K562 (cell line): ENCODE measurements around the gene PARD3B. TPM values are rescaled to one million over a fixed set of nuclear protein-coding genes. Genes with fewer than 3 reads are reported as not detected.

ENCODE experiments used
- ARNT ChIP-seq, 2 experiments: fragments of 450-650 bp; IDR thresholded peaks; 2 replicates each; pipeline ENCODE4 v1.6.1; 2016; ENCODE audit warnings: mild to moderate bottlenecking in 1 of 2
- CAMTA2 ChIP-seq: fragments of 250-450 bp; sonication (Bioruptor Pico); conservative IDR thresholded peaks from 2 replicates; pipeline ENCODE4 v1.5.1; 2022
- CEBPZ ChIP-seq: fragments of 150-350 bp; IDR thresholded peaks from 2 replicates; pipeline ENCODE4 v1.6.1; 2014; ENCODE audit warnings: low read depth, mild to moderate bottlenecking, low read length, borderline replicate concordance
- CTCF ChIP-seq, 3 experiments: IDR thresholded peaks in 2 of 3; conservative IDR thresholded peaks in 1 of 3; 2 replicates each; pipeline ENCODE4 v1.5.1; 2011 to 2012; ENCODE audit warnings: low read length in 3 of 3, mild to moderate bottlenecking in 3 of 3, control low read depth in 2 of 3, improper control_type of control experiment in 1 of 3, inconsistent platforms in 1 of 3, low read depth in 1 of 3, mixed read lengths in 1 of 3, moderate library complexity in 1 of 3; ENCODE audit not compliant: insufficient read depth in 2 of 3
- DMBX1 ChIP-seq: fragments of 250-450 bp; sonication (Bioruptor Pico); IDR thresholded peaks from 2 replicates; pipeline ENCODE4 v1.8.0; 2022; ENCODE audit warnings: inconsistent platforms, mild to moderate bottlenecking, moderate library complexity, borderline replicate concordance
- DNMT1 ChIP-seq: fragments of 450-650 bp; IDR thresholded peaks from 2 replicates; pipeline ENCODE4 v1.6.1; 2016; ENCODE audit warnings: antibody characterized with exemption, mild to moderate bottlenecking
- EWSR1 ChIP-seq: fragments of 450-650 bp; IDR thresholded peaks from 2 replicates; pipeline ENCODE4 v1.6.1; 2018; ENCODE audit warnings: borderline replicate concordance, mild to moderate bottlenecking, low read depth, moderate library complexity; ENCODE audit not compliant: partially characterized antibody
- GATAD2B ChIP-seq: fragments of 450-650 bp; IDR thresholded peaks from 2 replicates; pipeline ENCODE4 v1.6.1; 2017; ENCODE audit warnings: mild to moderate bottlenecking, borderline replicate concordance
- GTF2A2 ChIP-seq: IDR thresholded peaks from 2 replicates; pipeline ENCODE4 v1.6.1; 2016; ENCODE audit warnings: mild to moderate bottlenecking, missing genetic modification characterization, missing compliant biosample characterization
- IRF2 ChIP-seq: sonication (generic); formaldehyde crosslinking; IDR thresholded peaks from 2 replicates; pipeline ENCODE4 v1.8.1; 2022; ENCODE audit warnings: mild to moderate bottlenecking, missing genetic modification reagents
- MTA2 ChIP-seq: fragments of 450-650 bp; IDR thresholded peaks from 2 replicates; pipeline ENCODE4 v1.6.1; 2016; ENCODE audit warnings: low read depth
- PCBP1 ChIP-seq: fragments of 200-400 bp; formaldehyde crosslinking; IDR thresholded peaks from 2 replicates; pipeline ENCODE4 v1.6.1; 2018; ENCODE audit warnings: mild to moderate bottlenecking, low read depth, low read length; ENCODE audit not compliant: poor library complexity, severe bottlenecking
- RBFOX2 ChIP-seq: fragments of 200-400 bp; formaldehyde crosslinking; IDR thresholded peaks from 2 replicates; pipeline ENCODE4 v1.6.1; 2017; ENCODE audit warnings: low read depth, mild to moderate bottlenecking, low read length, moderate library complexity
- RNF2 ChIP-seq: sonication (generic); IDR thresholded peaks from 2 replicates; pipeline ENCODE4 v1.6.1; 2016
- SOX6 ChIP-seq: fragments of 450-650 bp; IDR thresholded peaks from 2 replicates; pipeline ENCODE4 v1.6.1; 2014; ENCODE audit warnings: mild to moderate bottlenecking
- SUPT5H ChIP-seq: fragments of 450-650 bp; IDR thresholded peaks from 2 replicates; pipeline ENCODE4 v1.6.1; 2016
- ZBTB49 ChIP-seq: sonication (generic); formaldehyde crosslinking; IDR thresholded peaks from 2 replicates; pipeline ENCODE4 v1.8.0; 2022; ENCODE audit warnings: missing genetic modification reagents, mild to moderate bottlenecking, borderline replicate concordance
- ZFP36 ChIP-seq: fragments of 150-350 bp; IDR thresholded peaks from 2 replicates; pipeline ENCODE4 v1.6.1; 2018; ENCODE audit warnings: low read length, low read depth; ENCODE audit not compliant: partially characterized antibody
- polyA plus RNA-seq, 8 experiments: library from polyadenylated mRNA; depleted of rRNA in 4 of 8; stranded (reverse) in 5 of 8; unstranded in 3 of 8; fragments of >200 nt; fragmentation: Nextera tagmentation in 2 of 8; fragmentation: Illumina TruSeq in 1 of 8; extraction: Ambion mirVana in 2 of 8; extraction: Trizol in 1 of 8; gene quantifications; 2 replicates each; pipeline versions ENCODE4 v1.2.1 to v1.2.3, GENCODE V29; 2011 to 2014; ENCODE audit warnings: inconsistent platforms in 1 of 8, missing spikeins in 1 of 8
- total RNA-seq, 7 experiments: library from RNA; depleted of rRNA in 6 of 7; stranded (reverse); fragments of >200 nt in 6 of 7; fragmentation: Illumina TruSeq in 2 of 7; extraction: Trizol in 2 of 7; gene quantifications; 2 replicates each; pipeline versions ENCODE4 v1.2.1 to v1.2.3, GENCODE V29; 2011 to 2021; ENCODE audit warnings: low replicate concordance in 1 of 7
- TF ChIP-seq, protein P1 (sequence below): sonication (generic); formaldehyde crosslinking; IDR thresholded peaks from 2 replicates; pipeline ENCODE4 v1.8.1; 2022; ENCODE audit warnings: missing genetic modification reagents

Gene PARD3B
- total and polyA plus RNA-seq, 9 of the 15 experiments (the other 6 are each of a cell fraction or from before 2014, with no cell fraction given): 0.15 to 3.0 (median 1.1) TPM

- TF ChIP-seq, protein P1, sequence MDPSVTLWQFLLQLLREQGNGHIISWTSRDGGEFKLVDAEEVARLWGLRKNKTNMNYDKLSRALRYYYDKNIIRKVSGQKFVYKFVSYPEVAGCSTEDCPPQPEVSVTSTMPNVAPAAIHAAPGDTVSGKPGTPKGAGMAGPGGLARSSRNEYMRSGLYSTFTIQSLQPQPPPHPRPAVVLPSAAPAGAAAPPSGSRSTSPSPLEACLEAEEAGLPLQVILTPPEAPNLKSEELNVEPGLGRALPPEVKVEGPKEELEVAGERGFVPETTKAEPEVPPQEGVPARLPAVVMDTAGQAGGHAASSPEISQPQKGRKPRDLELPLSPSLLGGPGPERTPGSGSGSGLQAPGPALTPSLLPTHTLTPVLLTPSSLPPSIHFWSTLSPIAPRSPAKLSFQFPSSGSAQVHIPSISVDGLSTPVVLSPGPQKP (CRISPR knock-in tag): no peak
- TF ChIP-seq SOX6 (peak; percentile 92), EWSR1 (no peak), CTCF (IDR thresholded peaks at IDR 0.05 in 2 of 3, conservative IDR thresholded peaks at IDR 0.05 in 1 of 3; ENCODE audit: insufficient read depth in 2 of 3, low read depth in 1 of 3, low read length in 3 of 3) (no peak), IRF2 (CRISPR knock-in tag) (no peak), DMBX1 (CRISPR knock-in tag) (peak; percentile 64; the same call in 1 of the 2 replicates), ARNT (IDR thresholded peaks at IDR 0.05) (peak; percentile 58 to 68; a peak in 2 of 4 replicates), RBFOX2 (0 out of 2 replicates have a peak, but pooled peaks have one; percentile 32), CAMTA2 (CRISPR knock-in tag) (no peak), GTF2A2 (tag) (no peak), DNMT1 (no peak), ZFP36 (no peak), SUPT5H (no peak), GATAD2B (no peak), PCBP1 (no peak), MTA2 (peak; percentile 89), RNF2 (peak; percentile 90), ZBTB49 (no peak), CEBPZ (no peak)
These were observed 479.7 kb downstream of the PARD3B start (continued) for GRCh38 chr2:205024822-205025518.
